GM23338 (cell line): Measurements from ENCODE around the gene ACSF2. TPM values are rescaled to one million over a fixed set of nuclear protein-coding genes. Genes with fewer than 3 reads are reported as not detected.

ENCODE experiments used
- ATAC-seq: fragments of 200-7000 bp; cut with Tn5 transposase; 3 replicates; pipeline ENCODE4 v1.9.1; 2020
- DNase-seq: peaks from one replicate; pipeline ENCODE4 v3.0.0-alpha.2; 2015; ENCODE audit warnings: low spot score
- H2AFZ ChIP-seq: fragments of 200-600 bp; sonication (generic); 2 replicates; pipeline ENCODE4 v1.8.0; 2016; ENCODE audit warnings: antibody characterized with exemption, mild to moderate bottlenecking, moderate library complexity
- H3F3A ChIP-seq: fragments of 200-600 bp; sonication (generic); replicated peaks from 2 replicates; pipeline ENCODE4 v1.8.0; 2017; ENCODE audit warnings: antibody characterized with exemption, mixed run types, low read depth
- H3K27ac ChIP-seq: fragments of 200-600 bp; sonication (generic); 2 replicates; pipeline ENCODE4 v1.6.1; 2016; ENCODE audit warnings: low read depth
- H3K27me3 ChIP-seq: fragments of 200-600 bp; sonication (generic); 2 replicates; pipeline ENCODE4 v1.8.0; 2016; ENCODE audit warnings: mild to moderate bottlenecking, mixed run types, moderate library complexity; ENCODE audit not compliant: insufficient read depth
- H3K36me3 ChIP-seq: fragments of 200-600 bp; sonication (generic); 2 replicates; pipeline ENCODE4 v1.8.0; 2016; ENCODE audit warnings: mild to moderate bottlenecking; ENCODE audit not compliant: insufficient read depth
- H3K4me1 ChIP-seq: fragments of 200-600 bp; sonication (generic); 2 replicates; pipeline ENCODE4 v1.8.0; 2016; ENCODE audit warnings: mild to moderate bottlenecking, moderate library complexity; ENCODE audit not compliant: insufficient read depth
- H3K4me2 ChIP-seq: fragments of 200-600 bp; sonication (generic); 2 replicates; pipeline ENCODE4 v1.7.1; 2017; ENCODE audit warnings: mixed run types
- H3K4me3 ChIP-seq: fragments of 200-600 bp; sonication (generic); 2 replicates; pipeline ENCODE4 v1.6.1; 2016; ENCODE audit warnings: mixed run types
- H3K79me2 ChIP-seq: fragments of 200-600 bp; sonication (generic); replicated peaks from 2 replicates; pipeline ENCODE4 v1.8.0; 2017; ENCODE audit warnings: mild to moderate bottlenecking; ENCODE audit not compliant: insufficient read depth
- H3K9me2 ChIP-seq: fragments of 200-600 bp; sonication (generic); 2 replicates; pipeline ENCODE4 v1.8.0; 2017; ENCODE audit not compliant: insufficient read depth
- H4K20me1 ChIP-seq: fragments of 200-600 bp; sonication (generic); replicated peaks from 2 replicates; pipeline ENCODE4 v1.8.0; 2017; ENCODE audit warnings: mild to moderate bottlenecking; ENCODE audit not compliant: insufficient read depth
- H3K27ac Mint-ChIP-seq: 2 replicates; pipeline ENCODE4 v1.8.0; 2020; ENCODE audit warnings: inconsistent platforms, mild to moderate bottlenecking, moderate library complexity, mixed read lengths
- H3K27me3 Mint-ChIP-seq: 3 replicates; pipeline ENCODE4 v1.8.0; 2022; ENCODE audit warnings: low read depth, mild to moderate bottlenecking, moderate library complexity, mixed read lengths, inconsistent platforms; ENCODE audit not compliant: insufficient read depth, poor library complexity
- H3K36me3 Mint-ChIP-seq: 3 replicates; pipeline ENCODE4 v1.8.0; 2021; ENCODE audit warnings: low read depth, mild to moderate bottlenecking, inconsistent platforms, moderate library complexity, mixed read lengths
- H3K4me1 Mint-ChIP-seq: 3 replicates; pipeline ENCODE4 v1.8.0; 2020; ENCODE audit warnings: mild to moderate bottlenecking, inconsistent platforms, mixed read lengths
- H3K4me3 Mint-ChIP-seq: 3 replicates; pipeline ENCODE4 v1.8.0; 2021; ENCODE audit warnings: moderate library complexity, mild to moderate bottlenecking, inconsistent platforms, mixed read lengths
- H3K9me3 Mint-ChIP-seq: 3 replicates; pipeline ENCODE4 v1.8.0; 2020; ENCODE audit warnings: moderate library complexity, mild to moderate bottlenecking, inconsistent platforms, mixed read lengths
- CREB1 ChIP-seq: fragments of 250-450 bp; sonication (Bioruptor Pico); IDR thresholded peaks from 2 replicates; pipeline ENCODE4 v1.5.0; 2020; ENCODE audit warnings: low read depth, mild to moderate bottlenecking, moderate library complexity
- EZH2 ChIP-seq: fragments of 200-600 bp; sonication (generic); IDR thresholded peaks from one replicate; pipeline ENCODE4 v1.8.0; 2017; ENCODE audit warnings: antibody characterized with exemption, mild to moderate bottlenecking, low read depth; ENCODE audit not compliant: unreplicated experiment
- EZH2phosphoT487 ChIP-seq: fragments of 200-600 bp; sonication (generic); IDR thresholded peaks from one replicate; pipeline ENCODE4 v1.8.1; 2018; ENCODE audit warnings: antibody characterized with exemption; ENCODE audit not compliant: unreplicated experiment
- POLR2AphosphoS5 ChIP-seq: IDR thresholded peaks from 2 replicates; pipeline ENCODE4 v1.6.1; 2016; ENCODE audit warnings: antibody characterized with exemption, low read depth
- STAT1 ChIP-seq: IDR thresholded peaks from one replicate; pipeline ENCODE4 v1.6.1; 2016; ENCODE audit warnings: antibody characterized with exemption; ENCODE audit not compliant: unreplicated experiment
- ZNF114 ChIP-seq: fragments of 250-450 bp; sonication (Bioruptor Pico); IDR thresholded peaks from 2 replicates; pipeline ENCODE4 v1.5.0; 2020; ENCODE audit warnings: mild to moderate bottlenecking, moderate library complexity
- polyA plus RNA-seq: library from polyadenylated mRNA; unstranded; fragments of >200 nt; fragmentation: Nextera tagmentation; extraction: Ambion mirVana; gene quantifications from 2 replicates; pipeline ENCODE4 v1.2.1, GENCODE V29; 2016
- total RNA-seq: library from RNA; depleted of rRNA; stranded (reverse); fragments of >200 nt; shearing (Covaris generic); gene quantifications from 2 replicates; pipeline ENCODE4 v1.2.3, GENCODE V29; 2014
- TF ChIP-seq, protein P1 (sequence below): IDR thresholded peaks from 2 replicates; pipeline ENCODE4 v1.6.1; 2016; ENCODE audit warnings: antibody characterized with exemption
- TF ChIP-seq, protein P2 (sequence below): fragments of 250-450 bp; sonication (Bioruptor Pico); IDR thresholded peaks from 2 replicates; pipeline ENCODE4 v1.5.0; 2020; ENCODE audit warnings: mild to moderate bottlenecking, moderate library complexity
- TF ChIP-seq, protein P3 (sequence below), 2 experiments: fragments of 200-600 bp in 1 of 2; sonication (generic) in 1 of 2; conservative IDR thresholded peaks; 2 replicates each; pipeline versions ENCODE4 v1.5.1 to v1.6.1; 2016 to 2017; ENCODE audit warnings: antibody characterized with exemption in 2 of 2, low read depth in 2 of 2, mild to moderate bottlenecking in 2 of 2, moderate library complexity in 1 of 2

ACSF2 gene
- total and polyA plus RNA-seq, 2 experiments from 2014 or later, result 6.9 to 12.4 TPM

DNA sequence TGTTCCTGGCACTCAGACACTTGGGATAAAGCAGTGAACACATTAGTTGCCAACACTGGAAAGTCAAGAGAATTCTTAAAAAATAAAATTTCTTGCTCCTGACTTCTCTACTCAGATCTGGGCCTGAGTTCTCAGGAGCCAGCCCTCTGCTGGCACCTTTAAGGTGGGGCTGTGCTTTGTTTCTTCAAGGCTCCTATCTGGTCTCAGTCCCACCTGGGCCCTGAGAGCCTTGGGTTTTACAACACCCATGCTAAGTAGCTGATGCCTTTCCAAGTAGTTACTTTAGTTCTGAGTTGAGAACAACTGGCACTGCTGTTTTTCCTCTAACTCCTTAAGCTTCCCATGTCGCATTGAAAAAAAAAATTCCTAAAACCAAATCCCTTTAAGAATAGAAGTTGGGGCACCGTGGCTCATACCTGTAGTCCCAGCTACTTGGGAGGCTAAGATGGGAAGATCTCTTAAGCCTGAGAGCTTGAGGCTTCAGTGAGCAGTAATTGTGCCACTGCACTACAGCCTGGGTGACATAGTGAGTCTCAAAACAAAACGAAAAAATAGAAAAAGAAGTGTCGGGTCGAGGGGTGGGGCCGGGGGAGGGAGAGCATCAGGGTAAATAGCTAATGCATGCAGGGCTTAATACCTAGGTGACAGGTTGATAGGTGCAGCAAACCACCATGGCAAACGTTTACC is 26.1 kb downstream of the ACSF2 start:
- H3K4me3 ChIP-seq, result no peak overlapping the region
- H3K9me2 ChIP-seq, result no peaks in the 10 kb centered on the region
- H3K4me2 ChIP-seq, result no peak overlapping the region
- no peaks in the 10 kb centered on the region for H3K4me1 ChIP-seq
- no peaks in the 10 kb centered on the region for H3K27me3 ChIP-seq
- ATAC-seq (peak; percentile 69), DNase-seq (no peak)
- H3K27ac ChIP-seq, result 0 out of 2 replicates have a peak overlapping the region, but pooled peaks have one; percentile 45
- Mint-ChIP-seq H3K9me3 (no peaks in the 10 kb centered on the region), H3K4me1 (no peaks in the 10 kb centered on the region), H3K27me3 (peaks cover 3% of the 10 kb centered on the region), H3K27ac (no peak overlapping the region), H3K4me3 (no peak overlapping the region), H3K36me3 (no peaks in the 10 kb centered on the region)
- H3K36me3 ChIP-seq, result no peaks in the 10 kb centered on the region
- no peaks in the 10 kb centered on the region; the same call in 1 of the 2 replicates for H4K20me1 ChIP-seq
- H3K79me2 ChIP-seq, result no peaks in the 10 kb centered on the region
- H2AFZ ChIP-seq, result no peak overlapping the region
- no peaks in the 10 kb centered on the region for H3F3A ChIP-seq
- no peak for TF ChIP-seq EZH2phosphoT487
- TF ChIP-seq EZH2, result no peak
- TF ChIP-seq POLR2AphosphoS5, result no peak
- TF ChIP-seq, protein P1, sequence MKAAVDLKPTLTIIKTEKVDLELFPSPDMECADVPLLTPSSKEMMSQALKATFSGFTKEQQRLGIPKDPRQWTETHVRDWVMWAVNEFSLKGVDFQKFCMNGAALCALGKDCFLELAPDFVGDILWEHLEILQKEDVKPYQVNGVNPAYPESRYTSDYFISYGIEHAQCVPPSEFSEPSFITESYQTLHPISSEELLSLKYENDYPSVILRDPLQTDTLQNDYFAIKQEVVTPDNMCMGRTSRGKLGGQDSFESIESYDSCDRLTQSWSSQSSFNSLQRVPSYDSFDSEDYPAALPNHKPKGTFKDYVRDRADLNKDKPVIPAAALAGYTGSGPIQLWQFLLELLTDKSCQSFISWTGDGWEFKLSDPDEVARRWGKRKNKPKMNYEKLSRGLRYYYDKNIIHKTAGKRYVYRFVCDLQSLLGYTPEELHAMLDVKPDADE, result no peak
- TF ChIP-seq CREB1 (CRISPR knock-in tag), result no peak

DNA sequence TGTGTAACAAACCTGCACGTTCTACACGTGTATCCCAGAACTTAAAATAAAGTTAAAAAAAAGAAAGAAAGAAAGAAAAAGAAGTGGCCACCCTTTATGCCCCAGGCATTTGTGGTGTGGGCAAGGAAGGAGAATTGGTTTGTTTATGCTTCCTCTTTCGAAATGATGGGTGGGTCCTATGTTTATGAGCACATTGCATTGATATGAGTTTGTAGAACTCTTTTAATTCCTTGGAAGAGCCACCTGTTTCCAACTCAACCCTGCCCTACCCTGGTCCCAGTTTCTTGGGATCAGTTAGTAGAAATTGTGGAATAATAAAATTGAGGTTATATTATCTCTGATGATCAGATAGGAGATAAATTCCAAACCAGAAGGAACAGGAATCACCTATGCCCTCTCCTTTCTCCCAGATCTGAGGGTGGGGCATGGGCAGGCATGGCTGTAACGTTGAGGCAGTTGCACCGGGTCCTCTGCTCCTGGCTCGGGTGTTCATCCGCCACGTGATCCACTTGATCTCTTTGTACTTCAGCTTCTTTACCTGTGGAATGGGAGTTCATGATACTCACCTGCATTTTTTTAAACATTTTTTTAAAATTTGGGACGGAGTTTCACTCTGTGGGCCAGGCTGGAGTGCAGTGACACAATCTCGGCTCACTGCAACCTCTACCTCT is 26.7 kb downstream of the ACSF2 start:
- H3K27me3 ChIP-seq, result no peaks in the 10 kb centered on the region
- H3K9me2 ChIP-seq, result no peaks in the 10 kb centered on the region
- no peak overlapping the region for H3K4me3 ChIP-seq
- DNase-seq (no peak), ATAC-seq (no peak)
- H4K20me1 ChIP-seq, result no peaks in the 10 kb centered on the region; the same call in 1 of the 2 replicates
- no peaks in the 10 kb centered on the region for H3K4me1 ChIP-seq
- no peaks in the 10 kb centered on the region for H3K4me1 Mint-ChIP-seq
- no peak overlapping the region for H3K27ac Mint-ChIP-seq
- no peak overlapping the region for H3K4me3 Mint-ChIP-seq
- H3K36me3 ChIP-seq, result no peaks in the 10 kb centered on the region
- no peak overlapping the region for H2AFZ ChIP-seq
- peaks cover 3% of the 10 kb centered on the region for H3K27me3 Mint-ChIP-seq
- no peaks in the 10 kb centered on the region for H3F3A ChIP-seq
- H3K9me3 Mint-ChIP-seq, result no peaks in the 10 kb centered on the region
- no peaks in the 10 kb centered on the region for H3K79me2 ChIP-seq
- H3K4me2 ChIP-seq, result no peak overlapping the region
- no peak overlapping the region for H3K27ac ChIP-seq
- no peaks in the 10 kb centered on the region for H3K36me3 Mint-ChIP-seq
- TF ChIP-seq EZH2 (no peak), STAT1 (no peak), EZH2phosphoT487 (no peak), ZNF114 (CRISPR knock-in tag) (no peak)
- TF ChIP-seq, protein P2, sequence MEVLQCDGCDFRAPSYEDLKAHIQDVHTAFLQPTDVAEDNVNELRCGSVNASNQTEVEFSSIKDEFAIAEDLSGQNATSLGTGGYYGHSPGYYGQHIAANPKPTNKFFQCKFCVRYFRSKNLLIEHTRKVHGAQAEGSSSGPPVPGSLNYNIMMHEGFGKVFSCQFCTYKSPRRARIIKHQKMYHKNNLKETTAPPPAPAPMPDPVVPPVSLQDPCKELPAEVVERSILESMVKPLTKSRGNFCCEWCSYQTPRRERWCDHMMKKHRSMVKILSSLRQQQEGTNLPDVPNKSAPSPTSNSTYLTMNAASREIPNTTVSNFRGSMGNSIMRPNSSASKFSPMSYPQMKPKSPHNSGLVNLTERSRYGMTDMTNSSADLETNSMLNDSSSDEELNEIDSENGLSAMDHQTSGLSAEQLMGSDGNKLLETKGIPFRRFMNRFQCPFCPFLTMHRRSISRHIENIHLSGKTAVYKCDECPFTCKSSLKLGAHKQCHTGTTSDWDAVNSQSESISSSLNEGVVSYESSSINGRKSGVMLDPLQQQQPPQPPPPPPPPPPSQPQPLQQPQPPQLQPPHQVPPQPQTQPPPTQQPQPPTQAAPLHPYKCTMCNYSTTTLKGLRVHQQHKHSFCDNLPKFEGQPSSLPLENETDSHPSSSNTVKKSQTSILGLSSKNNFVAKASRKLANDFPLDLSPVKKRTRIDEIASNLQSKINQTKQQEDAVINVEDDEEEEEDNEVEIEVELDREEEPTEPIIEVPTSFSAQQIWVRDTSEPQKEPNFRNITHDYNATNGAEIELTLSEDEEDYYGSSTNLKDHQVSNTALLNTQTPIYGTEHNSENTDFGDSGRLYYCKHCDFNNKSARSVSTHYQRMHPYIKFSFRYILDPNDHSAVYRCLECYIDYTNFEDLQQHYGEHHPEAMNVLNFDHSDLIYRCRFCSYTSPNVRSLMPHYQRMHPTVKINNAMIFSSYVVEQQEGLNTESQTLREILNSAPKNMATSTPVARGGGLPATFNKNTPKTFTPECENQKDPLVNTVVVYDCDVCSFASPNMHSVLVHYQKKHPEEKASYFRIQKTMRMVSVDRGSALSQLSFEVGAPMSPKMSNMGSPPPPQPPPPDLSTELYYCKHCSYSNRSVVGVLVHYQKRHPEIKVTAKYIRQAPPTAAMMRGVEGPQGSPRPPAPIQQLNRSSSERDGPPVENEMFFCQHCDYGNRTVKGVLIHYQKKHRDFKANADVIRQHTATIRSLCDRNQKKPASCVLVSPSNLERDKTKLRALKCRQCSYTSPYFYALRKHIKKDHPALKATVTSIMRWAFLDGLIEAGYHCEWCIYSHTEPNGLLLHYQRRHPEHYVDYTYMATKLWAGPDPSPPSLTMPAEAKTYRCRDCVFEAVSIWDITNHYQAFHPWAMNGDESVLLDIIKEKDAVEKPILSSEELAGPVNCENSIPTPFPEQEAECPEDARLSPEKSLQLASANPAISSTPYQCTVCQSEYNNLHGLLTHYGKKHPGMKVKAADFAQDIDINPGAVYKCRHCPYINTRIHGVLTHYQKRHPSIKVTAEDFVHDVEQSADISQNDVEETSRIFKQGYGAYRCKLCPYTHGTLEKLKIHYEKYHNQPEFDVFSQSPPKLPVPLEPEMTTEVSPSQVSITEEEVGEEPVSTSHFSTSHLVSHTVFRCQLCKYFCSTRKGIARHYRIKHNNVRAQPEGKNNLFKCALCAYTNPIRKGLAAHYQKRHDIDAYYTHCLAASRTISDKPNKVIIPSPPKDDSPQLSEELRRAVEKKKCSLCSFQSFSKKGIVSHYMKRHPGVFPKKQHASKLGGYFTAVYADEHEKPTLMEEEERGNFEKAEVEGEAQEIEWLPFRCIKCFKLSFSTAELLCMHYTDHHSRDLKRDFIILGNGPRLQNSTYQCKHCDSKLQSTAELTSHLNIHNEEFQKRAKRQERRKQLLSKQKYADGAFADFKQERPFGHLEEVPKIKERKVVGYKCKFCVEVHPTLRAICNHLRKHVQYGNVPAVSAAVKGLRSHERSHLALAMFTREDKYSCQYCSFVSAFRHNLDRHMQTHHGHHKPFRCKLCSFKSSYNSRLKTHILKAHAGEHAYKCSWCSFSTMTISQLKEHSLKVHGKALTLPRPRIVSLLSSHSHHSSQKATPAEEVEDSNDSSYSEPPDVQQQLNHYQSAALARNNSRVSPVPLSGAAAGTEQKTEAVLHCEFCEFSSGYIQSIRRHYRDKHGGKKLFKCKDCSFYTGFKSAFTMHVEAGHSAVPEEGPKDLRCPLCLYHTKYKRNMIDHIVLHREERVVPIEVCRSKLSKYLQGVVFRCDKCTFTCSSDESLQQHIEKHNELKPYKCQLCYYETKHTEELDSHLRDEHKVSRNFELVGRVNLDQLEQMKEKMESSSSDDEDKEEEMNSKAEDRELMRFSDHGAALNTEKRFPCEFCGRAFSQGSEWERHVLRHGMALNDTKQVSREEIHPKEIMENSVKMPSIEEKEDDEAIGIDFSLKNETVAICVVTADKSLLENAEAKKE, result no peak
- TF ChIP-seq, protein P1, result no peak
- TF ChIP-seq, protein P3, sequence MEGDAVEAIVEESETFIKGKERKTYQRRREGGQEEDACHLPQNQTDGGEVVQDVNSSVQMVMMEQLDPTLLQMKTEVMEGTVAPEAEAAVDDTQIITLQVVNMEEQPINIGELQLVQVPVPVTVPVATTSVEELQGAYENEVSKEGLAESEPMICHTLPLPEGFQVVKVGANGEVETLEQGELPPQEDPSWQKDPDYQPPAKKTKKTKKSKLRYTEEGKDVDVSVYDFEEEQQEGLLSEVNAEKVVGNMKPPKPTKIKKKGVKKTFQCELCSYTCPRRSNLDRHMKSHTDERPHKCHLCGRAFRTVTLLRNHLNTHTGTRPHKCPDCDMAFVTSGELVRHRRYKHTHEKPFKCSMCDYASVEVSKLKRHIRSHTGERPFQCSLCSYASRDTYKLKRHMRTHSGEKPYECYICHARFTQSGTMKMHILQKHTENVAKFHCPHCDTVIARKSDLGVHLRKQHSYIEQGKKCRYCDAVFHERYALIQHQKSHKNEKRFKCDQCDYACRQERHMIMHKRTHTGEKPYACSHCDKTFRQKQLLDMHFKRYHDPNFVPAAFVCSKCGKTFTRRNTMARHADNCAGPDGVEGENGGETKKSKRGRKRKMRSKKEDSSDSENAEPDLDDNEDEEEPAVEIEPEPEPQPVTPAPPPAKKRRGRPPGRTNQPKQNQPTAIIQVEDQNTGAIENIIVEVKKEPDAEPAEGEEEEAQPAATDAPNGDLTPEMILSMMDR (conservative IDR thresholded peaks at IDR 0.05; ENCODE audit: low read depth in 2 of 2), result no peak
